Measurements from ENCODE around the gene LRRC15. TPM values are rescaled to one million over a fixed set of nuclear protein-coding genes. Genes with fewer than 3 reads are reported as not detected.

LRRC15 gene
- total RNA-seq, 1 experiment from 2014 or later = 0.07 TPM

GRCh38 chr3:194386648-194387047 lies 17.1 kb upstream of the LRRC15 start (continued):
- TF ChIP-seq ZNF532 (CRISPR knock-in tag; IDR thresholded peaks at IDR 0.05; ENCODE audit: borderline replicate concordance) = no peak
- no peak for TF ChIP-seq ETV6 (CRISPR knock-in tag; IDR thresholded peaks at IDR 0.05)
- no peak for TF ChIP-seq ATF2 (CRISPR knock-in tag; IDR thresholded peaks at IDR 0.05; ENCODE audit: borderline replicate concordance, low read depth)
- TF ChIP-seq FOXK1 (CRISPR knock-in tag; IDR thresholded peaks at IDR 0.05) = no peak
- no peak for TF ChIP-seq AR (CRISPR knock-in tag; IDR thresholded peaks at IDR 0.05)
- TF ChIP-seq ESRRA (CRISPR knock-in tag; IDR thresholded peaks at IDR 0.05; ENCODE audit: borderline replicate concordance) = no peak
- TF ChIP-seq TP53 (CRISPR knock-in tag; IDR thresholded peaks at IDR 0.05) = no peak
- TF ChIP-seq SMAD3 (CRISPR knock-in tag; IDR thresholded peaks at IDR 0.05; ENCODE audit: borderline replicate concordance) = no peak
- no peak for TF ChIP-seq PRDM15 (CRISPR knock-in tag; IDR thresholded peaks at IDR 0.05)

- ATAC-seq (no peak), DNase-seq (ENCODE audit: low spot score) (no peak)
- Mint-ChIP-seq H3K27me3 (ENCODE audit: low read depth) (peaks cover 7% of the 10 kb centered on the region; the same call in 1 of the 2 replicates), H3K36me3 (peaks cover 9% of the 10 kb centered on the region), H3K4me3 (no peak overlapping the region), H3K4me1 (peaks cover 31% of the 10 kb centered on the region), H3K9me3 (peaks cover 18% of the 10 kb centered on the region), H3K27ac (no peak overlapping the region)
- ChIA-PET CTCF (interaction anchor here (1.1 to 1.5 kb wide), 2 partner anchors 11 to 52 kb away, joined by 3 to 5 read pairs; no protein-coding TSS in a partner anchor), POLR2A (no interaction called here)
- TF ChIP-seq ZSCAN18 (CRISPR knock-in tag; IDR thresholded peaks at IDR 0.05) (no peak), ETV6 (CRISPR knock-in tag; IDR thresholded peaks at IDR 0.05) (no peak), ATF3 (CRISPR knock-in tag; conservative IDR thresholded peaks at IDR 0.05) (no peak), HMGA2 (CRISPR knock-in tag; IDR thresholded peaks at IDR 0.05) (no peak), FOXP1 (CRISPR knock-in tag; IDR thresholded peaks at IDR 0.05; ENCODE audit: borderline replicate concordance) (no peak), ELF4 (CRISPR knock-in tag; IDR thresholded peaks at IDR 0.05; ENCODE audit: low read depth) (no peak), KAT7 (CRISPR knock-in tag; IDR thresholded peaks at IDR 0.05; ENCODE audit: borderline replicate concordance) (no peak), SMAD3 (CRISPR knock-in tag; IDR thresholded peaks at IDR 0.05; ENCODE audit: borderline replicate concordance) (no peak), MXD4 (CRISPR knock-in tag; IDR thresholded peaks at IDR 0.05; ENCODE audit: borderline replicate concordance) (no peak), RELA (CRISPR knock-in tag; IDR thresholded peaks at IDR 0.05; ENCODE audit: borderline replicate concordance) (no peak), AR (CRISPR knock-in tag; IDR thresholded peaks at IDR 0.05) (no peak), EMX1 (CRISPR knock-in tag; IDR thresholded peaks at IDR 0.05) (no peak)
Measured at GRCh38 chr3:194386066-194386465, 16.5 kb upstream of the LRRC15 start.

Measured in WTC11 (cell line).